PFSK-1 (cell line): Measurements from ENCODE around the gene NHP2.

ENCODE experiments used
- FOXP2 ChIP-seq: optimal IDR thresholded peaks from 2 replicates; pipeline ENCODE3; 2011; ENCODE audit warnings: borderline replicate concordance, control low read depth, inconsistent platforms; ENCODE audit not compliant: insufficient read depth; ENCODE audit errors: extremely low read length, extremely low read depth
- POLR2AphosphoS5 ChIP-seq: IDR thresholded peaks from 2 replicates; pipeline ENCODE4 v1.6.1; 2012; ENCODE audit warnings: low read depth, mild to moderate bottlenecking, control low read depth, low read length, moderate library complexity
- SIN3A ChIP-seq: IDR thresholded peaks from 2 replicates; pipeline ENCODE4 v1.6.1; 2012; ENCODE audit warnings: mild to moderate bottlenecking, low read length, moderate library complexity, borderline replicate concordance; ENCODE audit not compliant: insufficient read depth
- TAF1 ChIP-seq: IDR thresholded peaks from 2 replicates; pipeline ENCODE4 v1.6.1; 2012; ENCODE audit warnings: low read length, control low read depth, borderline replicate concordance; ENCODE audit not compliant: insufficient read depth
- TF ChIP-seq, protein P1 (sequence below), 2 experiments: IDR thresholded peaks; 2 replicates each; pipeline versions ENCODE4 v1.6.1 to v1.8.0; 2011 to 2012; ENCODE audit warnings: low read depth in 2 of 2, low read length in 2 of 2, control low read depth in 1 of 2, inconsistent platforms in 1 of 2, mild to moderate bottlenecking in 1 of 2, moderate library complexity in 1 of 2; ENCODE audit not compliant: insufficient read depth in 1 of 2

DNA sequence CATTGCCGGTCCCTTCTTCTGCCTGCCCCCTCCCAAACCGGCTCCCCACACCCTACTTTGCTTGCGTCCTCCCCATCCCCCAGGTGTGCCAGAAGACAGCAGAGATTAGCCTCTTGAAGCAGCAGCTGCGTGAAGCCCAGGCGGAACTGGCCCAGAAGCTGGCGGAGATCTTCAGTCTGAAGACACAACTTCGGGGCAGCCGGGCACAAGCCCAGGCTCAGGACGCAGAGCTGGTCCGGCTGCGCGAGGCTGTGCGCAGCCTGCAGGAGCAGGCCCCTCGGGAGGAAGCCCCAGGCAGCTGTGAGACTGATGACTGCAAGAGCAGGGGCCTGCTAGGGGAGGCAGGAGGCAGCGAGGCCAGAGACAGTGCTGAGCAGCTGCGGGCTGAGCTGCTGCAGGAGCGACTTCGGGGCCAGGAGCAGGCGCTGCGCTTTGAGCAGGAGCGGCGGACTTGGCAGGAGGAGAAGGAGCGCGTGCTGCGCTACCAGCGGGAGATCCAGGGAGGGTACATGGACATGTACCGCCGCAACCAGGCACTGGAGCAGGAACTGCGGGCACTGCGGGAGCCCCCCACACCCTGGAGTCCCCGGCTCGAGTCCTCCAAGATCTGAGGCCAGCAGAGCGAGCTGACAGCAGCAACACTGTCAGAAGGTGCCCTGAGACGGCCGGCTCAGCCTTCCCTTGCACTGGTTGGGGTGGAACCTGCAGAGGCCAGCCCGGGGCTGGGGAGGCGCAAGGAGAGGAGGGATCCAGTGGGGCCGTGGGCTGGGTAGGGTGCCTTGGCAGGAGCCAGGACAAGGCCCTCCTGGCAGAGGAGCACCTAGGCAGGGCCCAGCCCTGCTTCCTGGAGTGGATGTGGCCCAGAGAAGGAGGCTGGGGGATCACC is 32.1 kb downstream of the NHP2 start:
- TF ChIP-seq POLR2AphosphoS5 (no peak), SIN3A (no peak), TAF1 (no peak), FOXP2 (no peak)
- TF ChIP-seq, protein P1, sequence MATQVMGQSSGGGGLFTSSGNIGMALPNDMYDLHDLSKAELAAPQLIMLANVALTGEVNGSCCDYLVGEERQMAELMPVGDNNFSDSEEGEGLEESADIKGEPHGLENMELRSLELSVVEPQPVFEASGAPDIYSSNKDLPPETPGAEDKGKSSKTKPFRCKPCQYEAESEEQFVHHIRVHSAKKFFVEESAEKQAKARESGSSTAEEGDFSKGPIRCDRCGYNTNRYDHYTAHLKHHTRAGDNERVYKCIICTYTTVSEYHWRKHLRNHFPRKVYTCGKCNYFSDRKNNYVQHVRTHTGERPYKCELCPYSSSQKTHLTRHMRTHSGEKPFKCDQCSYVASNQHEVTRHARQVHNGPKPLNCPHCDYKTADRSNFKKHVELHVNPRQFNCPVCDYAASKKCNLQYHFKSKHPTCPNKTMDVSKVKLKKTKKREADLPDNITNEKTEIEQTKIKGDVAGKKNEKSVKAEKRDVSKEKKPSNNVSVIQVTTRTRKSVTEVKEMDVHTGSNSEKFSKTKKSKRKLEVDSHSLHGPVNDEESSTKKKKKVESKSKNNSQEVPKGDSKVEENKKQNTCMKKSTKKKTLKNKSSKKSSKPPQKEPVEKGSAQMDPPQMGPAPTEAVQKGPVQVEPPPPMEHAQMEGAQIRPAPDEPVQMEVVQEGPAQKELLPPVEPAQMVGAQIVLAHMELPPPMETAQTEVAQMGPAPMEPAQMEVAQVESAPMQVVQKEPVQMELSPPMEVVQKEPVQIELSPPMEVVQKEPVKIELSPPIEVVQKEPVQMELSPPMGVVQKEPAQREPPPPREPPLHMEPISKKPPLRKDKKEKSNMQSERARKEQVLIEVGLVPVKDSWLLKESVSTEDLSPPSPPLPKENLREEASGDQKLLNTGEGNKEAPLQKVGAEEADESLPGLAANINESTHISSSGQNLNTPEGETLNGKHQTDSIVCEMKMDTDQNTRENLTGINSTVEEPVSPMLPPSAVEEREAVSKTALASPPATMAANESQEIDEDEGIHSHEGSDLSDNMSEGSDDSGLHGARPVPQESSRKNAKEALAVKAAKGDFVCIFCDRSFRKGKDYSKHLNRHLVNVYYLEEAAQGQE (IDR thresholded peaks at IDR 0.05; ENCODE audit: insufficient read depth in 1 of 2, low read depth in 2 of 2, low read length in 2 of 2), result no peak
